Measurements from ENCODE around the gene SYTL1. TPM values are rescaled to one million over a fixed set of nuclear protein-coding genes. Genes with fewer than 3 reads are reported as not detected.

The SYTL1 gene
- total and polyA plus RNA-seq, 9 of the 15 experiments (the other 6 are each of a cell fraction or from before 2014, with no cell fraction given) = 0.04 to 9.3 (median 1.7) TPM

- TF ChIP-seq PREB (CRISPR knock-in tag; IDR thresholded peaks at IDR 0.05) = no peak
- TF ChIP-seq SAFB (IDR thresholded peaks at IDR 0.05; ENCODE audit: borderline replicate concordance, low read depth, low read length) = no peak
- no peak for TF ChIP-seq FOXJ3 (CRISPR knock-in tag; IDR thresholded peaks at IDR 0.05)
- no peak for TF ChIP-seq ARID4B (CRISPR knock-in tag; IDR thresholded peaks at IDR 0.05)
- no peak for TF ChIP-seq ZNF143 (CRISPR knock-in tag; IDR thresholded peaks at IDR 0.05)
- no peak for TF ChIP-seq FOXM1 (IDR thresholded peaks at IDR 0.05; ENCODE audit: low read depth)
- TF ChIP-seq FOXM1 (CRISPR knock-in tag; IDR thresholded peaks at IDR 0.05; ENCODE audit: low read depth) = no peak; the same call in 1 of the 2 replicates
- no peak for TF ChIP-seq SAP30 (IDR thresholded peaks at IDR 0.05; ENCODE audit: borderline replicate concordance, insufficient read depth, low read depth, low read length, poor library complexity, severe bottlenecking)
- no peak for TF ChIP-seq CREB1 (IDR thresholded peaks at IDR 0.05)
- no peak for TF ChIP-seq CREB1 (CRISPR knock-in tag; IDR thresholded peaks at IDR 0.05)
- TF ChIP-seq ZKSCAN3 (CRISPR knock-in tag; IDR thresholded peaks at IDR 0.05) = no peak
- no peak for TF ChIP-seq MAFF (IDR thresholded peaks at IDR 0.05; ENCODE audit: low read length)
- TF ChIP-seq EWSR1 (IDR thresholded peaks at IDR 0.05; ENCODE audit: borderline replicate concordance, low read depth, partially characterized antibody) = no peak
- no peak for TF ChIP-seq IRF2 (CRISPR knock-in tag; IDR thresholded peaks at IDR 0.05)
- TF ChIP-seq ZNF408 (CRISPR knock-in tag; IDR thresholded peaks at IDR 0.05; ENCODE audit: low read depth) = no peak
- TF ChIP-seq MYNN (IDR thresholded peaks at IDR 0.05) = no peak
- no peak for TF ChIP-seq MYNN (CRISPR knock-in tag; IDR thresholded peaks at IDR 0.05)
- TF ChIP-seq KDM5B (IDR thresholded peaks at IDR 0.05; ENCODE audit: insufficient replicate concordance, low read depth, low read length) = no peak
- TF ChIP-seq ARHGAP35 (IDR thresholded peaks at IDR 0.05; ENCODE audit: partially characterized antibody) = no peak
- no peak for TF ChIP-seq ZNF197 (CRISPR knock-in tag; IDR thresholded peaks at IDR 0.05; ENCODE audit: low read depth)
- peak; percentile 31 for TF ChIP-seq DACH1 (IDR thresholded peaks at IDR 0.05; ENCODE audit: partially characterized antibody)
- TF ChIP-seq IFI16 (CRISPR knock-in tag; IDR thresholded peaks at IDR 0.05) = no peak
Measured at GRCh38 chr1:27349784-27350662, 8.2 kb downstream of the SYTL1 start (continued).

Data from K562 (cell line).